GM15510 (cell line): Measurements from ENCODE around the gene UCK1.

Source experiments
- POLR2A ChIP-seq: IDR thresholded peaks from 3 replicates; pipeline ENCODE4 v1.6.1; 2011; ENCODE audit warnings: borderline replicate concordance; ENCODE audit not compliant: insufficient read length; ENCODE audit errors: extremely low read depth

Gene UCK1

GRCh38 chr9:131480258-131480657 is 50.8 kb downstream of the UCK1 start:
- no peak for TF ChIP-seq POLR2A

- TF ChIP-seq POLR2A: no peak
These were observed 52.2 kb downstream of the UCK1 start for GRCh38 chr9:131478911-131479310.

- no peak for TF ChIP-seq POLR2A
These were observed 52.6 kb downstream of the UCK1 start for GRCh38 chr9:131478421-131478868.

GRCh38 chr9:131477816-131478419 is 53.1 kb downstream of the UCK1 start:
- TF ChIP-seq POLR2A: no peak

GRCh38 chr9:131477367-131477766 is 53.7 kb downstream of the UCK1 start:
- TF ChIP-seq POLR2A: no peak

GRCh38 chr9:131476777-131477345 is 54.2 kb downstream of the UCK1 start:
- TF ChIP-seq POLR2A: no peak

GRCh38 chr9:131475956-131476776 is 54.9 kb downstream of the UCK1 start:
- TF ChIP-seq POLR2A: no peak

- TF ChIP-seq POLR2A: no peak
These were observed 55.7 kb downstream of the UCK1 start for GRCh38 chr9:131475111-131475955.

GRCh38 chr9:131474711-131475110 is 56.4 kb downstream of the UCK1 start:
- no peak for TF ChIP-seq POLR2A

- TF ChIP-seq POLR2A: no peak
These were observed 57.2 kb downstream of the UCK1 start for GRCh38 chr9:131473891-131474290.
